Caco-2 (cell line): ENCODE results near the gene MMP12. TPM values are rescaled to one million over a fixed set of nuclear protein-coding genes. Genes with fewer than 3 reads are reported as not detected.

Experiments used
- BruUV-seq: library from RNA; stranded (reverse); fragments of 400-500 nt; replicated peaks from 2 replicates; lab custom pipeline; 2021; lab: Mats Ljungman, UMichigan
- CTCF ChIA-PET: fragments of 300-600 bp; sonication (Branson Sonifier 250); formaldehyde crosslinking; loops from one replicate; lab custom pipeline; 2022; ENCODE audit warnings: antibody characterized with exemption; lab: Charles Lee
- POLR2A ChIA-PET: fragments of 300-600 bp; sonication (Branson Sonifier 250); formaldehyde crosslinking; loops from one replicate; lab custom pipeline; 2022; ENCODE audit warnings: antibody characterized with exemption; lab: Charles Lee
- DNase-seq, 2 experiments: peaks; one replicate each; pipeline versions ENCODE4 v3.0.0 to v3.0.0-alpha.2; 2020 to 2022
- H3K27me3 ChIP-seq: replicated peaks from 2 replicates; pipeline ENCODE4 v1.6.0; 2011; ENCODE audit warnings: low read length; ENCODE audit not compliant: control insufficient read depth, insufficient read depth
- H3K36me3 ChIP-seq: 2 replicates; pipeline ENCODE4 v1.5.1; 2011; ENCODE audit warnings: low read length; ENCODE audit not compliant: control insufficient read depth, insufficient read depth
- H3K4me1 ChIP-seq: fragments of 250-450 bp; sonication (Bioruptor Pico); 2 replicates; pipeline ENCODE4 v1.5.1; 2020; ENCODE audit warnings: mild to moderate bottlenecking
- H3K4me3 ChIP-seq: 2 replicates; pipeline ENCODE4 v1.5.1; 2011; ENCODE audit warnings: low read depth, mild to moderate bottlenecking, control low read depth, low read length
- H3K9me3 ChIP-seq: fragments of 250-450 bp; sonication (Bioruptor Pico); 2 replicates; pipeline ENCODE4 v1.5.1; 2020; ENCODE audit warnings: mild to moderate bottlenecking, moderate library complexity
- H3K27ac Mint-ChIP-seq: one replicate; pipeline ENCODE4 v1.8.0; 2022; ENCODE audit warnings: mixed read lengths; ENCODE audit not compliant: unreplicated experiment
- H3K27me3 Mint-ChIP-seq: one replicate; pipeline ENCODE4 v1.8.0; 2022; ENCODE audit warnings: mixed read lengths; ENCODE audit not compliant: insufficient read depth, unreplicated experiment
- H3K36me3 Mint-ChIP-seq: one replicate; pipeline ENCODE4 v1.8.0; 2022; ENCODE audit warnings: mild to moderate bottlenecking, mixed read lengths; ENCODE audit not compliant: insufficient read depth, unreplicated experiment
- H3K4me1 Mint-ChIP-seq: one replicate; pipeline ENCODE4 v1.8.0; 2022; ENCODE audit warnings: low read depth, mixed read lengths; ENCODE audit not compliant: unreplicated experiment
- H3K4me3 Mint-ChIP-seq: one replicate; pipeline ENCODE4 v1.8.0; 2022; ENCODE audit warnings: mild to moderate bottlenecking, moderate library complexity, mixed read lengths; ENCODE audit not compliant: unreplicated experiment
- H3K9me3 Mint-ChIP-seq: one replicate; pipeline ENCODE4 v1.8.0; 2022; ENCODE audit warnings: mixed read lengths; ENCODE audit not compliant: unreplicated experiment
- CTCF ChIP-seq, 2 experiments: fragments of 200-600 bp in 1 of 2; IDR thresholded peaks; 1 replicate in 1 of 2; 2 replicates in 1 of 2; pipeline versions ENCODE4 v1.5.1 to v1.8.0; 2011 to 2022; ENCODE audit warnings: antibody characterized with exemption in 1 of 2, control low read depth in 1 of 2, inconsistent platforms in 1 of 2, low read depth in 1 of 2, low read length in 1 of 2, mild to moderate bottlenecking in 1 of 2, moderate library complexity in 1 of 2; ENCODE audit not compliant: insufficient read depth in 1 of 2, severe bottlenecking in 1 of 2, unreplicated experiment in 1 of 2
- intact Hi-C: fragments of 100-400 bp; cut with micrococcal nuclease; formaldehyde crosslinking; loops from one replicate; pipeline ENCODE4 v1.10.0; 2022; ENCODE audit not compliant: unreplicated experiment
- total RNA-seq: library from RNA; stranded (reverse); gene quantifications from 2 replicates; pipeline ENCODE4 v1.2.3, GENCODE V29; 2022

Gene MMP12
- total RNA-seq, 1 experiment from 2014 or later, result not detected

GRCh38 chr11:102853055-102853454 lies 21.7 kb downstream of the MMP12 start:
- H3K4me3 Mint-ChIP-seq, result no peak overlapping the region
- ChIA-PET CTCF (no interaction called here), POLR2A (no interaction called here)
- H3K36me3 Mint-ChIP-seq, result no peaks in the 10 kb centered on the region
- no peaks in the 10 kb centered on the region for H3K27me3 ChIP-seq
- H3K4me1 ChIP-seq, result no peaks in the 10 kb centered on the region
- no peaks in the 10 kb centered on the region for H3K4me1 Mint-ChIP-seq
- no peaks in the 10 kb centered on the region for H3K36me3 ChIP-seq
- no peaks in the 10 kb centered on the region for H3K9me3 Mint-ChIP-seq
- no peak overlapping the region for H3K27ac Mint-ChIP-seq
- DNase-seq, result no peak
- H3K27me3 Mint-ChIP-seq, result no peaks in the 10 kb centered on the region
- intact Hi-C loops, result no loop called here
- no TSS peak for BruUV-seq
- H3K4me3 ChIP-seq, result no peak overlapping the region
- TF ChIP-seq CTCF (IDR thresholded peaks at IDR 0.05; ENCODE audit: insufficient read depth in 1 of 2, low read depth in 1 of 2, low read length in 1 of 2, severe bottlenecking in 1 of 2, unreplicated experiment in 1 of 2), result no peak
- no peaks in the 10 kb centered on the region for H3K9me3 ChIP-seq

GRCh38 chr11:102850973-102851745 lies 23.6 kb downstream of the MMP12 start:
- H3K27me3 Mint-ChIP-seq, result peaks cover 6% of the 10 kb centered on the region
- H3K36me3 Mint-ChIP-seq, result no peaks in the 10 kb centered on the region
- Histone ChIP-seq H3K36me3 (no peaks in the 10 kb centered on the region), H3K9me3 (no peaks in the 10 kb centered on the region), H3K27me3 (no peaks in the 10 kb centered on the region), H3K4me1 (no peaks in the 10 kb centered on the region), H3K4me3 (no peak overlapping the region)
- no peak for DNase-seq
- H3K4me3 Mint-ChIP-seq, result no peak overlapping the region
- ChIA-PET POLR2A (no interaction called here), CTCF (interaction anchor here (0.6 kb wide), 1 partner anchor 14 kb away, joined by 3 read pairs; no protein-coding TSS in a partner anchor)
- intact Hi-C loops, result no loop called here
- no peak for TF ChIP-seq CTCF (IDR thresholded peaks at IDR 0.05; ENCODE audit: insufficient read depth in 1 of 2, low read depth in 1 of 2, low read length in 1 of 2, severe bottlenecking in 1 of 2, unreplicated experiment in 1 of 2)
- no TSS peak for BruUV-seq
- H3K4me1 Mint-ChIP-seq, result no peaks in the 10 kb centered on the region
- no peaks in the 10 kb centered on the region for H3K9me3 Mint-ChIP-seq
- H3K27ac Mint-ChIP-seq, result no peak overlapping the region

GRCh38 chr11:102849311-102849710 lies 25.5 kb downstream of the MMP12 start:
- H3K4me3 Mint-ChIP-seq, result no peak overlapping the region
- no peak overlapping the region for H3K27ac Mint-ChIP-seq
- ChIA-PET CTCF (no interaction called here), POLR2A (no interaction called here)
- TF ChIP-seq CTCF (IDR thresholded peaks at IDR 0.05; ENCODE audit: insufficient read depth in 1 of 2, low read depth in 1 of 2, low read length in 1 of 2, severe bottlenecking in 1 of 2, unreplicated experiment in 1 of 2), result no peak
- H3K4me1 Mint-ChIP-seq, result no peaks in the 10 kb centered on the region
- H3K27me3 ChIP-seq, result no peaks in the 10 kb centered on the region
- no peaks in the 10 kb centered on the region for H3K36me3 ChIP-seq
- intact Hi-C loops, result no loop called here
- peaks cover 10% of the 10 kb centered on the region for H3K27me3 Mint-ChIP-seq
- H3K36me3 Mint-ChIP-seq, result no peaks in the 10 kb centered on the region
- no peaks in the 10 kb centered on the region for H3K9me3 ChIP-seq
- no peaks in the 10 kb centered on the region for H3K9me3 Mint-ChIP-seq
- DNase-seq, result no peak
- no peaks in the 10 kb centered on the region for H3K4me1 ChIP-seq
- no TSS peak for BruUV-seq
- H3K4me3 ChIP-seq, result no peak overlapping the region
